ENCODE measurements around the gene NUP210.
"Not testable (repeated sequence)": the region's sequence is repeated elsewhere in the genome, so short reads cannot be mapped to it uniquely, and the experiment has no call there.

NUP210 gene

GRCh38 chr3:13378155-13378554, 42.0 kb downstream of the NUP210 start:
- Histone ChIP-seq H2BK120ac (ENCODE audit: low read depth, low read length) (no peak overlapping the region), H4K5ac (ENCODE audit: low read length) (no peak overlapping the region), H4K8ac (ENCODE audit: low read depth, low read length) (no peak overlapping the region), H2AK5ac (ENCODE audit: low read length) (no peak overlapping the region), H3K4me3 (ENCODE audit: low read length) (no peak overlapping the region), H3K79me2 (ENCODE audit: control insufficient read depth, insufficient read depth, low read length) (no peaks in the 10 kb centered on the region), H3K4me2 (ENCODE audit: low read length) (no peak overlapping the region), H3K9ac (ENCODE audit: low read length) (no peak overlapping the region), H3K4ac (ENCODE audit: low read depth, low read length) (no peak overlapping the region), H3K36me3 (ENCODE audit: control insufficient read depth, insufficient read depth, low read length) (no peaks in the 10 kb centered on the region), H3K18ac (ENCODE audit: low read length) (no peak overlapping the region), H3K23ac (ENCODE audit: low read length) (no peak overlapping the region), H2BK15ac (replicated peaks; ENCODE audit: low read depth) (no peak overlapping the region), H2BK5ac (ENCODE audit: low read length) (no peak overlapping the region), H3K56ac (ENCODE audit: low read length) (no peak overlapping the region), H3K27me3 (ENCODE audit: insufficient read depth, low read length, poor library complexity) (no peaks in the 10 kb centered on the region), H3K79me1 (ENCODE audit: low read length) (no peaks in the 10 kb centered on the region), H3K27ac (ENCODE audit: low read depth, low read length) (no peak overlapping the region), H3K4me1 (ENCODE audit: control insufficient read depth, low read depth, low read length) (no peaks in the 10 kb centered on the region)
- no CpG with 5 or more reads among the region's 5 CpGs for WGBS (ENCODE audit: extremely low coverage, insufficient coverage, low lambda C conversion rate)
- peak; percentile 11 for DNase-seq

- no CpG with 5 or more reads among the region's 2 CpGs for WGBS (ENCODE audit: extremely low coverage, insufficient coverage, low lambda C conversion rate)
- not testable (repeated sequence) for H2BK15ac ChIP-seq (replicated peaks; ENCODE audit: low read depth); H3K4me2 ChIP-seq (ENCODE audit: low read length); H2BK5ac ChIP-seq (ENCODE audit: low read length); H3K4ac ChIP-seq (ENCODE audit: low read depth, low read length); H4K8ac ChIP-seq (ENCODE audit: low read depth, low read length); H3K27me3 ChIP-seq (ENCODE audit: insufficient read depth, low read length, poor library complexity); H3K79me1 ChIP-seq (ENCODE audit: low read length); H3K18ac ChIP-seq (ENCODE audit: low read length); H3K23ac ChIP-seq (ENCODE audit: low read length); H3K79me2 ChIP-seq (ENCODE audit: control insufficient read depth, insufficient read depth, low read length); H3K36me3 ChIP-seq (ENCODE audit: control insufficient read depth, insufficient read depth, low read length); H3K4me1 ChIP-seq (ENCODE audit: control insufficient read depth, low read depth, low read length); H2BK120ac ChIP-seq (ENCODE audit: low read depth, low read length); H3K27ac ChIP-seq (ENCODE audit: low read depth, low read length); H3K56ac ChIP-seq (ENCODE audit: low read length); H3K4me3 ChIP-seq (ENCODE audit: low read length); H4K5ac ChIP-seq (ENCODE audit: low read length); DNase-seq; H2AK5ac ChIP-seq (ENCODE audit: low read length); H3K9ac ChIP-seq (ENCODE audit: low read length)
These were observed 42.4 kb downstream of the NUP210 start for GRCh38 chr3:13377741-13378140.

GRCh38 chr3:13377021-13377420, 43.1 kb downstream of the NUP210 start:
- no peak overlapping the region for H3K23ac ChIP-seq (ENCODE audit: low read length)
- H3K4me3 ChIP-seq (ENCODE audit: low read length) = no peak overlapping the region
- no peak overlapping the region for H3K9ac ChIP-seq (ENCODE audit: low read length)
- H4K5ac ChIP-seq (ENCODE audit: low read length) = no peak overlapping the region
- H2BK15ac ChIP-seq (replicated peaks; ENCODE audit: low read depth) = no peak overlapping the region
- H3K4ac ChIP-seq (ENCODE audit: low read depth, low read length) = no peak overlapping the region
- no peak overlapping the region for H2AK5ac ChIP-seq (ENCODE audit: low read length)
- no peak overlapping the region for H4K8ac ChIP-seq (ENCODE audit: low read depth, low read length)
- no peak overlapping the region for H2BK120ac ChIP-seq (ENCODE audit: low read depth, low read length)
- no peak overlapping the region for H3K27ac ChIP-seq (ENCODE audit: low read depth, low read length)
- DNase-seq = no peak
- no peaks in the 10 kb centered on the region for H3K79me1 ChIP-seq (ENCODE audit: low read length)
- no CpG with 5 or more reads among the region's 14 CpGs for WGBS (ENCODE audit: extremely low coverage, insufficient coverage, low lambda C conversion rate)
- H2BK5ac ChIP-seq (ENCODE audit: low read length) = no peak overlapping the region
- H3K36me3 ChIP-seq (ENCODE audit: control insufficient read depth, insufficient read depth, low read length) = no peaks in the 10 kb centered on the region
- H3K18ac ChIP-seq (ENCODE audit: low read length) = no peak overlapping the region
- H3K4me1 ChIP-seq (ENCODE audit: control insufficient read depth, low read depth, low read length) = no peaks in the 10 kb centered on the region
- H3K27me3 ChIP-seq (ENCODE audit: insufficient read depth, low read length, poor library complexity) = no peaks in the 10 kb centered on the region
- no peak overlapping the region for H3K56ac ChIP-seq (ENCODE audit: low read length)
- H3K79me2 ChIP-seq (ENCODE audit: control insufficient read depth, insufficient read depth, low read length) = no peaks in the 10 kb centered on the region
- no peak overlapping the region for H3K4me2 ChIP-seq (ENCODE audit: low read length)

GRCh38 chr3:13376091-13376490, 44.0 kb downstream of the NUP210 start:
- Histone ChIP-seq H3K56ac (ENCODE audit: low read length) (no peak overlapping the region), H2BK120ac (ENCODE audit: low read depth, low read length) (no peak overlapping the region), H3K4me3 (ENCODE audit: low read length) (no peak overlapping the region), H3K18ac (ENCODE audit: low read length) (no peak overlapping the region), H3K23ac (ENCODE audit: low read length) (no peak overlapping the region), H3K4me2 (ENCODE audit: low read length) (no peak overlapping the region), H2BK15ac (replicated peaks; ENCODE audit: low read depth) (no peak overlapping the region), H4K5ac (ENCODE audit: low read length) (no peak overlapping the region), H2AK5ac (ENCODE audit: low read length) (no peak overlapping the region), H3K36me3 (ENCODE audit: control insufficient read depth, insufficient read depth, low read length) (no peaks in the 10 kb centered on the region), H3K79me2 (ENCODE audit: control insufficient read depth, insufficient read depth, low read length) (no peaks in the 10 kb centered on the region), H4K8ac (ENCODE audit: low read depth, low read length) (no peak overlapping the region), H2BK5ac (ENCODE audit: low read length) (no peak overlapping the region), H3K27me3 (ENCODE audit: insufficient read depth, low read length, poor library complexity) (no peaks in the 10 kb centered on the region), H3K79me1 (ENCODE audit: low read length) (no peaks in the 10 kb centered on the region), H3K9ac (ENCODE audit: low read length) (no peak overlapping the region), H3K27ac (ENCODE audit: low read depth, low read length) (no peak overlapping the region), H3K4ac (ENCODE audit: low read depth, low read length) (no peak overlapping the region), H3K4me1 (ENCODE audit: control insufficient read depth, low read depth, low read length) (no peaks in the 10 kb centered on the region)
- WGBS (ENCODE audit: extremely low coverage, insufficient coverage, low lambda C conversion rate) = no CpG with 5 or more reads among the region's 9 CpGs
- DNase-seq = no peak

GRCh38 chr3:13375464-13375863, 44.7 kb downstream of the NUP210 start:
- Histone ChIP-seq H2AK5ac (ENCODE audit: low read length) (no peak overlapping the region), H3K27me3 (ENCODE audit: insufficient read depth, low read length, poor library complexity) (no peaks in the 10 kb centered on the region), H3K36me3 (ENCODE audit: control insufficient read depth, insufficient read depth, low read length) (no peaks in the 10 kb centered on the region), H3K18ac (ENCODE audit: low read length) (no peak overlapping the region), H3K79me2 (ENCODE audit: control insufficient read depth, insufficient read depth, low read length) (no peaks in the 10 kb centered on the region), H3K4me1 (ENCODE audit: control insufficient read depth, low read depth, low read length) (no peaks in the 10 kb centered on the region), H3K23ac (ENCODE audit: low read length) (no peak overlapping the region), H4K8ac (ENCODE audit: low read depth, low read length) (no peak overlapping the region), H3K4ac (ENCODE audit: low read depth, low read length) (no peak overlapping the region), H3K56ac (ENCODE audit: low read length) (no peak overlapping the region), H4K5ac (ENCODE audit: low read length) (no peak overlapping the region), H2BK15ac (replicated peaks; ENCODE audit: low read depth) (no peak overlapping the region), H3K9ac (ENCODE audit: low read length) (no peak overlapping the region), H2BK5ac (ENCODE audit: low read length) (no peak overlapping the region), H3K4me2 (ENCODE audit: low read length) (no peak overlapping the region), H3K27ac (ENCODE audit: low read depth, low read length) (no peak overlapping the region), H2BK120ac (ENCODE audit: low read depth, low read length) (no peak overlapping the region), H3K79me1 (ENCODE audit: low read length) (no peaks in the 10 kb centered on the region), H3K4me3 (ENCODE audit: low read length) (no peak overlapping the region)
- no peak for DNase-seq
- WGBS (ENCODE audit: extremely low coverage, insufficient coverage, low lambda C conversion rate) = no CpG with 5 or more reads among the region's 10 CpGs

- Histone ChIP-seq H3K4me2 (ENCODE audit: low read length) (no peak overlapping the region), H3K56ac (ENCODE audit: low read length) (no peak overlapping the region), H3K18ac (ENCODE audit: low read length) (no peak overlapping the region), H3K79me2 (ENCODE audit: control insufficient read depth, insufficient read depth, low read length) (no peaks in the 10 kb centered on the region), H2BK5ac (ENCODE audit: low read length) (no peak overlapping the region), H3K4ac (ENCODE audit: low read depth, low read length) (no peak overlapping the region), H2AK5ac (ENCODE audit: low read length) (no peak overlapping the region), H3K36me3 (ENCODE audit: control insufficient read depth, insufficient read depth, low read length) (no peaks in the 10 kb centered on the region), H3K4me3 (ENCODE audit: low read length) (no peak overlapping the region), H3K27me3 (ENCODE audit: insufficient read depth, low read length, poor library complexity) (no peaks in the 10 kb centered on the region), H3K79me1 (ENCODE audit: low read length) (no peaks in the 10 kb centered on the region), H2BK120ac (ENCODE audit: low read depth, low read length) (no peak overlapping the region), H4K5ac (ENCODE audit: low read length) (no peak overlapping the region), H3K27ac (ENCODE audit: low read depth, low read length) (no peak overlapping the region), H4K8ac (ENCODE audit: low read depth, low read length) (no peak overlapping the region), H2BK15ac (replicated peaks; ENCODE audit: low read depth) (no peak overlapping the region), H3K4me1 (ENCODE audit: control insufficient read depth, low read depth, low read length) (no peaks in the 10 kb centered on the region), H3K23ac (ENCODE audit: low read length) (no peak overlapping the region), H3K9ac (ENCODE audit: low read length) (no peak overlapping the region)
- DNase-seq = no peak
- WGBS (ENCODE audit: extremely low coverage, insufficient coverage, low lambda C conversion rate) = 100% methylated on average over 6 of the region's 13 CpGs
These were observed 46.0 kb downstream of the NUP210 start for GRCh38 chr3:13373975-13374586.
